ENCODE measurements around the gene CD6. TPM values are rescaled to one million over a fixed set of nuclear protein-coding genes. Genes with fewer than 3 reads are reported as not detected.
A peak's percentile ranks its signal among the peaks of the same experiment; 100 is the strongest.

CD6 gene
- not detected in 2 replicates for total RNA-seq

GRCh38 chr11:60971520-60971919, at the start of gene CD6:
Gene CD6, plus strand, starts transcription at chr11:60971680. Its CDS starts 186 bp downstream, at chr11:60971866.
- no peak within 1 kb of the TSS for H3K4me3 ChIP-seq (ENCODE audit: low read depth, low read length)
- H3K27me3 ChIP-seq (ENCODE audit: control insufficient read depth, insufficient read depth, low read length) = peaks cover 2% of the 10 kb centered on the region
- no peak for TF ChIP-seq CTCF (IDR thresholded peaks at IDR 0.05; ENCODE audit: insufficient read depth, low read length, severe bottlenecking)
- DNase-seq (ENCODE audit: low read depth) = no peak
- FAIRE-seq = no peak
- no peaks in the 10 kb centered on the region for H3K36me3 ChIP-seq (ENCODE audit: control insufficient read depth, insufficient read depth, low read length)

- H3K36me3 ChIP-seq (ENCODE audit: control insufficient read depth, insufficient read depth, low read length) = peaks cover 15% of the 10 kb centered on the region
- FAIRE-seq (no peak), DNase-seq (ENCODE audit: low read depth) (no peak)
- H3K4me3 ChIP-seq (ENCODE audit: low read depth, low read length) = no peak overlapping the region
- no peaks in the 10 kb centered on the region for H3K27me3 ChIP-seq (ENCODE audit: control insufficient read depth, insufficient read depth, low read length)
- TF ChIP-seq CTCF (IDR thresholded peaks at IDR 0.05; ENCODE audit: insufficient read depth, low read length, severe bottlenecking) = no peak
Measured at GRCh38 chr11:60921777-60922335, 49.6 kb upstream of the CD6 start.

GRCh38 chr11:60922906-60923305, 48.6 kb upstream of the CD6 start:
- DNase-seq (ENCODE audit: low read depth) = no peak
- no peak for TF ChIP-seq CTCF (IDR thresholded peaks at IDR 0.05; ENCODE audit: insufficient read depth, low read length, severe bottlenecking)
- Histone ChIP-seq H3K36me3 (ENCODE audit: control insufficient read depth, insufficient read depth, low read length) (peaks cover 18% of the 10 kb centered on the region), H3K27me3 (ENCODE audit: control insufficient read depth, insufficient read depth, low read length) (no peaks in the 10 kb centered on the region), H3K4me3 (ENCODE audit: low read depth, low read length) (no peak overlapping the region)
- no peak for FAIRE-seq

- no peak for TF ChIP-seq CTCF (IDR thresholded peaks at IDR 0.05; ENCODE audit: insufficient read depth, low read length, severe bottlenecking)
- Histone ChIP-seq H3K27me3 (ENCODE audit: control insufficient read depth, insufficient read depth, low read length) (no peaks in the 10 kb centered on the region), H3K36me3 (ENCODE audit: control insufficient read depth, insufficient read depth, low read length) (peaks cover 20% of the 10 kb centered on the region), H3K4me3 (ENCODE audit: low read depth, low read length) (no peak overlapping the region)
- FAIRE-seq = no peak
- DNase-seq (ENCODE audit: low read depth) = no peak
Measured at GRCh38 chr11:60923326-60923725, 48.2 kb upstream of the CD6 start.

GRCh38 chr11:60923800-60924109, 47.7 kb upstream of the CD6 start:
- TF ChIP-seq CTCF (IDR thresholded peaks at IDR 0.05; ENCODE audit: insufficient read depth, low read length, severe bottlenecking) = no peak
- Histone ChIP-seq H3K36me3 (ENCODE audit: control insufficient read depth, insufficient read depth, low read length) (peaks cover 24% of the 10 kb centered on the region), H3K4me3 (ENCODE audit: low read depth, low read length) (peak overlapping the region; percentile 79), H3K27me3 (ENCODE audit: control insufficient read depth, insufficient read depth, low read length) (no peaks in the 10 kb centered on the region)
- no peak for DNase-seq (ENCODE audit: low read depth)
- no peak for FAIRE-seq
